Neuronal stem cell (in vitro differentiated cells): ENCODE measurements around the gene AVEN.

ENCODE experiments used
- DNase-seq: peaks from one replicate; pipeline ENCODE4 v3.0.0-alpha.2; 2013; ENCODE audit warnings: low spot score
- H2AFZ ChIP-seq: one replicate; pipeline ENCODE4 v1.6.1; 2013; ENCODE audit warnings: mild to moderate bottlenecking, low read length, inconsistent platforms
- H2AK5ac ChIP-seq: 2 replicates; pipeline ENCODE4 v1.6.1; 2013; ENCODE audit warnings: low read depth, mild to moderate bottlenecking, inconsistent platforms, low read length, moderate library complexity, mixed read lengths
- H2BK120ac ChIP-seq: 2 replicates; pipeline ENCODE4 v1.6.1; 2013; ENCODE audit warnings: low read depth, mild to moderate bottlenecking, inconsistent platforms, low read length, moderate library complexity, mixed read lengths
- H2BK12ac ChIP-seq: one replicate; pipeline ENCODE4 v1.6.1; 2013; ENCODE audit warnings: low read length, inconsistent platforms
- H2BK15ac ChIP-seq: 2 replicates; pipeline ENCODE4 v1.6.1; 2013; ENCODE audit warnings: mild to moderate bottlenecking, low read length, inconsistent platforms, mixed read lengths
- H2BK5ac ChIP-seq: one replicate; pipeline ENCODE4 v1.6.1; 2013; ENCODE audit warnings: inconsistent platforms, mild to moderate bottlenecking, low read length, moderate library complexity
- H3K14ac ChIP-seq: one replicate; pipeline ENCODE4 v1.6.1; 2013; ENCODE audit warnings: low read length, inconsistent platforms
- H3K18ac ChIP-seq: 2 replicates; pipeline ENCODE4 v1.6.1; 2013; ENCODE audit warnings: low read length, inconsistent platforms
- H3K23ac ChIP-seq: 2 replicates; pipeline ENCODE4 v1.6.1; 2013; ENCODE audit warnings: low read depth, mild to moderate bottlenecking, mixed read lengths, low read length, inconsistent platforms; ENCODE audit not compliant: poor library complexity
- H3K27ac ChIP-seq: replicated peaks from 3 replicates; pipeline ENCODE4 v1.5.1; 2013; ENCODE audit warnings: low read length, inconsistent platforms
- H3K27me3 ChIP-seq, 3 experiments: 2 replicates each; pipeline ENCODE4 v1.6.1; 2013; ENCODE audit warnings: low read length in 3 of 3, mild to moderate bottlenecking in 2 of 3, inconsistent platforms in 1 of 3, low read depth in 1 of 3, mixed read lengths in 1 of 3, moderate library complexity in 1 of 3; ENCODE audit not compliant: control insufficient read depth in 3 of 3, insufficient read depth in 3 of 3
- H3K36me3 ChIP-seq, 2 donors: replicated peaks in 1 of 2; 2 replicates each; pipeline ENCODE4 v1.6.1; 2013; ENCODE audit warnings: low read length in 2 of 2; ENCODE audit not compliant: control insufficient read depth in 2 of 2, insufficient read depth in 2 of 2
- H3K4ac ChIP-seq: 2 replicates; pipeline ENCODE4 v1.6.1; 2013; ENCODE audit warnings: inconsistent platforms, mild to moderate bottlenecking, low read length, moderate library complexity
- H3K4me1 ChIP-seq, 2 donors: 1 replicate in 1 of 2; 2 replicates in 1 of 2; pipeline ENCODE4 v1.6.1; 2013; ENCODE audit warnings: low read length in 2 of 2, low read depth in 1 of 2; ENCODE audit not compliant: control insufficient read depth in 2 of 2, insufficient read depth in 1 of 2
- H3K4me2 ChIP-seq: one replicate; pipeline ENCODE4 v1.6.1; 2013; ENCODE audit warnings: mild to moderate bottlenecking, low read length, inconsistent platforms; ENCODE audit not compliant: insufficient read depth, poor library complexity, severe bottlenecking
- H3K4me3 ChIP-seq, 2 donors: 2 replicates each; pipeline ENCODE4 v1.5.1; 2013; ENCODE audit warnings: low read length in 2 of 2, mild to moderate bottlenecking in 2 of 2, inconsistent platforms in 1 of 2, moderate library complexity in 1 of 2
- H3K79me1 ChIP-seq: one replicate; pipeline ENCODE4 v1.6.1; 2013; ENCODE audit warnings: low read depth, mild to moderate bottlenecking, inconsistent platforms, low read length, moderate library complexity
- H3K9ac ChIP-seq: one replicate; pipeline ENCODE4 v1.6.1; 2013; ENCODE audit warnings: mild to moderate bottlenecking, low read depth, low read length, inconsistent platforms; ENCODE audit not compliant: poor library complexity
- H3K9me3 ChIP-seq, 2 donors: replicated peaks in 1 of 2; 2 replicates each; pipeline versions ENCODE3 to v1.6.1; 2013; ENCODE audit warnings: low read length in 2 of 2, mild to moderate bottlenecking in 2 of 2, inconsistent platforms in 1 of 2, low read depth in 1 of 2, mixed read lengths in 1 of 2, moderate library complexity in 1 of 2; ENCODE audit not compliant: control insufficient read depth in 2 of 2, insufficient read depth in 1 of 2
- H4K8ac ChIP-seq: one replicate; pipeline ENCODE4 v1.6.1; 2013; ENCODE audit warnings: low read depth, mild to moderate bottlenecking, inconsistent platforms, low read length, moderate library complexity
- H4K91ac ChIP-seq: one replicate; pipeline ENCODE4 v1.6.1; 2013; ENCODE audit warnings: low read length, low read depth, mild to moderate bottlenecking, inconsistent platforms; ENCODE audit not compliant: poor library complexity
- WGBS, 2 donors: extraction: QIAGEN DNeasy Blood & Tissue Kit; methylation state at CpG; one replicate each; pipeline ENCODE4 v1.1.7; 2013; ENCODE audit warnings: missing lambda C conversion rate in 2 of 2, mixed read lengths in 1 of 2; ENCODE audit not compliant: insufficient read length in 2 of 2, insufficient replicate concordance in 1 of 2; ENCODE audit errors: extremely low coverage in 2 of 2; 5-methylcytosine and 5-hydroxymethylcytosine counted together

AVEN gene

DNA sequence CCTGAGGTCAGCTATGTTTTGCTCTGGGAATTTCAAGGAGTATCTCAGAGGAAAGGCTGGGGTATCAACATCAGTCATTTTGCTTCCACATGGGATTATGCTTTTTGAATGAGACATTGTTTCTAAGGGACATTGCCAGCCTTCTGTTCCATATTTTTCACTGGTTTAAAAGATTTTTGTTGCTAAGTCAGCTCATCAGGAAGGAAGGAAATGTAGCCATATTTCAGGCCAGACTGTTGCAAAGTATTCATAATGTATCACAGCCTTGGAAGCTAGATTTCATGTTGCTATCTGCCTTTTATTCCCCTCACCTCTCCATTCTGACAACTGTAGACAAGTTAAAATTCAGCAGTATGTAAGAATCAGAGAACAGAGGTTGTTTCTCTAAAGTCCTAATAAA, 131.7 kb downstream of the AVEN start:
- no peaks in the 10 kb centered on the region for H3K27me3 ChIP-seq
- H2AK5ac ChIP-seq = no peak overlapping the region

GRCh38 chr15:33903661-33904060, 135.3 kb downstream of the AVEN start:
- WGBS, 2 donors = no CpG with 5 or more reads among the region's 2 CpGs
- Histone ChIP-seq H4K8ac (no peak overlapping the region), H2BK5ac (no peak overlapping the region), H3K14ac (no peak overlapping the region), H2BK120ac (no peak overlapping the region), H2AK5ac (no peak overlapping the region), H2BK15ac (no peak overlapping the region), H3K27me3 (no peaks in the 10 kb centered on the region), H3K23ac (no peak overlapping the region), H2BK12ac (no peak overlapping the region), H2AFZ (no peak overlapping the region), H3K9ac (no peak overlapping the region), H3K79me1 (no peaks in the 10 kb centered on the region), H3K27ac (no peak overlapping the region), H3K4me1 (peaks cover 0 to 2% of the 10 kb centered on the region in 2 donors), H3K36me3 (no peaks in the 10 kb centered on the region), H3K9me3 (no peaks in the 10 kb centered on the region), H3K4me2 (no peak overlapping the region), H3K4ac (no peak overlapping the region), H3K4me3 (no peak overlapping the region), H3K18ac (no peak overlapping the region), H4K91ac (no peak overlapping the region)
- no peak for DNase-seq

More for the DNA sequence above, 131.7 kb downstream of the AVEN start:
- Histone ChIP-seq H3K9ac (no peak overlapping the region), H4K91ac (no peak overlapping the region), H3K36me3 (no peaks in the 10 kb centered on the region), H3K9me3 (no peaks in the 10 kb centered on the region), H3K4ac (no peak overlapping the region), H3K4me2 (no peak overlapping the region), H3K14ac (no peak overlapping the region), H3K18ac (no peak overlapping the region), H4K8ac (no peak overlapping the region), H2BK15ac (no peak overlapping the region), H3K79me1 (no peaks in the 10 kb centered on the region), H3K4me1 (peaks cover 0 to 4% of the 10 kb centered on the region in 2 donors), H2AFZ (no peak overlapping the region), H3K27ac (no peak overlapping the region), H2BK5ac (no peak overlapping the region), H3K4me3 (no peak overlapping the region), H3K23ac (no peak overlapping the region), H2BK120ac (no peak overlapping the region), H2BK12ac (no peak overlapping the region)
- DNase-seq = no peak

- Histone ChIP-seq H3K4ac (no peak overlapping the region), H3K23ac (no peak overlapping the region)
- WGBS, 2 donors = no CpG with 5 or more reads among the region's 1 CpG
Measured at GRCh38 chr15:33902043-33902442, 137.0 kb downstream of the AVEN start.

GRCh38 chr15:33894193-33894592, 144.8 kb downstream of the AVEN start:
- no peak overlapping the region for H3K14ac ChIP-seq
- H4K91ac ChIP-seq = no peak overlapping the region
- no peaks in the 10 kb centered on the region for H3K36me3 ChIP-seq
- no peak overlapping the region for H2AFZ ChIP-seq
- no peak overlapping the region for H2BK120ac ChIP-seq
- no peak overlapping the region for H2BK15ac ChIP-seq
- no peak overlapping the region for H4K8ac ChIP-seq
- H3K4me2 ChIP-seq = no peak overlapping the region
- H3K4ac ChIP-seq = no peak overlapping the region
- no CpG with 5 or more reads among the region's 6 CpGs for WGBS, 2 donors
- no peak overlapping the region for H2BK12ac ChIP-seq
- H3K79me1 ChIP-seq = no peaks in the 10 kb centered on the region
- H3K27me3 ChIP-seq = no peaks in the 10 kb centered on the region
- H3K18ac ChIP-seq = no peak overlapping the region
- no peaks in the 10 kb centered on the region for H3K9me3 ChIP-seq
- no peak overlapping the region for H2BK5ac ChIP-seq
- H3K4me3 ChIP-seq = no peak overlapping the region
- no peak overlapping the region for H3K9ac ChIP-seq
- no peak overlapping the region for H3K23ac ChIP-seq
- no peak for DNase-seq
- no peaks in the 10 kb centered on the region for H3K4me1 ChIP-seq
- no peak overlapping the region for H2AK5ac ChIP-seq
- H3K27ac ChIP-seq = no peak overlapping the region

More at GRCh38 chr15:33902043-33902442, 137.0 kb downstream of the AVEN start:
- H2AFZ ChIP-seq = no peak overlapping the region
- no peak overlapping the region for H2BK5ac ChIP-seq
- no peak overlapping the region for H2BK120ac ChIP-seq
- H2BK12ac ChIP-seq = no peak overlapping the region
- H3K4me1 ChIP-seq = no peaks in the 10 kb centered on the region
- no peak overlapping the region for H3K4me3 ChIP-seq
- no peak overlapping the region for H3K4me2 ChIP-seq
- no peak overlapping the region for H2BK15ac ChIP-seq
- no peaks in the 10 kb centered on the region for H3K9me3 ChIP-seq
- no peak overlapping the region for H4K91ac ChIP-seq
- H3K27me3 ChIP-seq = no peaks in the 10 kb centered on the region
- H3K27ac ChIP-seq = no peak overlapping the region
- H3K18ac ChIP-seq = no peak overlapping the region
- H4K8ac ChIP-seq = no peak overlapping the region
- H2AK5ac ChIP-seq = no peak overlapping the region
- no peaks in the 10 kb centered on the region for H3K79me1 ChIP-seq
- H3K14ac ChIP-seq = no peak overlapping the region
- no peak for DNase-seq
- H3K9ac ChIP-seq = no peak overlapping the region
- H3K36me3 ChIP-seq = no peaks in the 10 kb centered on the region
